ENCODE results near the gene IGLON5. TPM values are rescaled to one million over a fixed set of nuclear protein-coding genes. Genes with fewer than 3 reads are reported as not detected.

Gene IGLON5
- polyA plus RNA-seq, 3 donors from 2014 or later: not detected

GRCh38 chr19:51323481-51324166 is 12.2 kb downstream of the IGLON5 start:
- Mint-ChIP-seq H3K9me3 (peaks cover 0 to 1% (median 0%) of the 10 kb centered on the region in 6 donors), H3K27me3 (ENCODE audit: low read depth in 3 of 3) (peaks cover 11 to 22% (median 13%) of the 10 kb centered on the region in 3 donors), H3K27ac (no peak overlapping the region)

GRCh38 chr19:51324167-51324481 is 12.7 kb downstream of the IGLON5 start:
- DNase-seq: no peak
- Mint-ChIP-seq H3K4me3 (peak overlapping the region in 1 of 5 donors; percentile 3), H3K4me1 (peaks cover 7 to 11% of the 10 kb centered on the region in 2 donors), H3K9me3 (peaks cover 0 to 1% (median 0%) of the 10 kb centered on the region in 6 donors), H3K36me3 (no peaks in the 10 kb centered on the region), H3K27me3 (ENCODE audit: low read depth in 3 of 3) (peaks cover 11 to 17% (median 13%) of the 10 kb centered on the region in 3 donors), H3K27ac (no peak overlapping the region)

More at GRCh38 chr19:51323481-51324166, 12.2 kb downstream of the IGLON5 start:
- Mint-ChIP-seq H3K4me3 (no peak overlapping the region), H3K36me3 (no peaks in the 10 kb centered on the region), H3K4me1 (peaks cover 7 to 9% of the 10 kb centered on the region in 2 donors)
- no peak for DNase-seq

GRCh38 chr19:51325161-51325976 is 13.9 kb downstream of the IGLON5 start:
- H3K27ac Mint-ChIP-seq: peak overlapping the region in 3 of 6 donors; percentile 10 to 74 (median 45)
- no peaks in the 10 kb centered on the region for H3K36me3 Mint-ChIP-seq
- H3K4me3 Mint-ChIP-seq: peak overlapping the region in 1 of 5 donors; percentile 51
- peaks cover 13 to 26% (median 14%) of the 10 kb centered on the region in 3 donors for H3K27me3 Mint-ChIP-seq (ENCODE audit: low read depth in 3 of 3)
- DNase-seq: peak; percentile 25 to 43 (median 36)
- H3K4me1 Mint-ChIP-seq: peaks cover 7 to 11% of the 10 kb centered on the region in 2 donors
- H3K9me3 Mint-ChIP-seq: peaks cover 0 to 1% (median 0%) of the 10 kb centered on the region in 6 donors

- no peak for DNase-seq
- Mint-ChIP-seq H3K9me3 (peaks cover 0 to 1% (median 0%) of the 10 kb centered on the region in 6 donors), H3K4me1 (peaks cover 7 to 11% of the 10 kb centered on the region in 2 donors), H3K27me3 (ENCODE audit: low read depth in 3 of 3) (peaks cover 13 to 25% (median 14%) of the 10 kb centered on the region in 3 donors), H3K27ac (peak overlapping the region in 1 of 6 donors; percentile 45), H3K36me3 (no peaks in the 10 kb centered on the region), H3K4me3 (no peak overlapping the region)
Observed at GRCh38 chr19:51326216-51327065, 15.0 kb downstream of the IGLON5 start.

GRCh38 chr19:51327066-51328001 is 15.9 kb downstream of the IGLON5 start:
- peaks cover 13 to 26% (median 14%) of the 10 kb centered on the region in 3 donors for H3K27me3 Mint-ChIP-seq (ENCODE audit: low read depth in 3 of 3)
- H3K4me3 Mint-ChIP-seq: peak overlapping the region; percentile 66 to 89 (median 83)

GRCh38 chr19:51329411-51329810 is 18.0 kb downstream of the IGLON5 start:
- Mint-ChIP-seq H3K4me1 (peaks cover 7 to 11% of the 10 kb centered on the region in 2 donors), H3K27me3 (ENCODE audit: low read depth in 3 of 3) (peaks cover 12 to 26% (median 13%) of the 10 kb centered on the region in 3 donors), H3K27ac (no peak overlapping the region), H3K4me3 (no peak overlapping the region), H3K9me3 (peaks cover 0 to 1% (median 0%) of the 10 kb centered on the region in 6 donors), H3K36me3 (no peaks in the 10 kb centered on the region)
- DNase-seq: no peak

More at GRCh38 chr19:51327066-51328001, 15.9 kb downstream of the IGLON5 start:
- peak overlapping the region in 3 of 6 donors; percentile 26 to 77 (median 35) for H3K27ac Mint-ChIP-seq
- H3K4me1 Mint-ChIP-seq: peaks cover 7 to 11% of the 10 kb centered on the region in 2 donors
- no peaks in the 10 kb centered on the region for H3K36me3 Mint-ChIP-seq
- H3K9me3 Mint-ChIP-seq: peaks cover 0 to 1% (median 0%) of the 10 kb centered on the region in 6 donors
- peak; percentile 55 to 72 (median 69) for DNase-seq

- H3K27ac Mint-ChIP-seq: no peak overlapping the region
- no peak overlapping the region for H3K4me3 Mint-ChIP-seq
- peaks cover 0 to 6% (median 0%) of the 10 kb centered on the region in 3 donors for H3K36me3 Mint-ChIP-seq
- H3K9me3 Mint-ChIP-seq: peaks cover 0 to 1% (median 0%) of the 10 kb centered on the region in 6 donors
- H3K27me3 Mint-ChIP-seq (ENCODE audit: low read depth in 3 of 3): peaks cover 12 to 26% (median 13%) of the 10 kb centered on the region in 3 donors
- H3K4me1 Mint-ChIP-seq: peaks cover 7 to 11% of the 10 kb centered on the region in 2 donors
- DNase-seq: no peak
Observed at GRCh38 chr19:51330366-51330765, 18.9 kb downstream of the IGLON5 start.

- Mint-ChIP-seq H3K27ac (no peak overlapping the region), H3K4me1 (peaks cover 7 to 11% of the 10 kb centered on the region in 2 donors), H3K27me3 (ENCODE audit: low read depth in 3 of 3) (peaks cover 9 to 23% (median 12%) of the 10 kb centered on the region in 3 donors), H3K4me3 (no peak overlapping the region), H3K9me3 (peaks cover 0 to 1% (median 0%) of the 10 kb centered on the region in 6 donors), H3K36me3 (peaks cover 0 to 6% (median 0%) of the 10 kb centered on the region in 3 donors)
- no peak for DNase-seq
Observed at GRCh38 chr19:51331193-51331592, 19.7 kb downstream of the IGLON5 start.

- Mint-ChIP-seq H3K9me3 (peaks cover 0 to 1% (median 0%) of the 10 kb centered on the region in 6 donors), H3K4me3 (no peak overlapping the region), H3K27ac (no peak overlapping the region), H3K27me3 (ENCODE audit: low read depth in 3 of 3) (peaks cover 9 to 21% (median 12%) of the 10 kb centered on the region in 3 donors), H3K36me3 (peaks cover 0 to 6% (median 0%) of the 10 kb centered on the region in 3 donors), H3K4me1 (peaks cover 7 to 11% of the 10 kb centered on the region in 2 donors)
- DNase-seq: no peak
Observed at GRCh38 chr19:51331716-51332115, 20.3 kb downstream of the IGLON5 start.

GRCh38 chr19:51333836-51334460 is 22.5 kb downstream of the IGLON5 start:
- H3K4me1 Mint-ChIP-seq: peaks cover 5 to 8% of the 10 kb centered on the region in 2 donors
- H3K27ac Mint-ChIP-seq: no peak overlapping the region
- peaks cover 3 to 12% (median 6%) of the 10 kb centered on the region in 3 donors for H3K27me3 Mint-ChIP-seq (ENCODE audit: low read depth in 3 of 3)
- H3K4me3 Mint-ChIP-seq: no peak overlapping the region
- H3K9me3 Mint-ChIP-seq: no peaks in the 10 kb centered on the region
- no peak for DNase-seq
- H3K36me3 Mint-ChIP-seq: peaks cover 0 to 6% (median 0%) of the 10 kb centered on the region in 3 donors

GRCh38 chr19:51337141-51337860 is 25.9 kb downstream of the IGLON5 start:
- no peak for DNase-seq
- Mint-ChIP-seq H3K36me3 (peaks cover 0 to 6% (median 0%) of the 10 kb centered on the region in 3 donors), H3K9me3 (no peaks in the 10 kb centered on the region), H3K27me3 (ENCODE audit: low read depth in 3 of 3) (peaks cover 0 to 8% (median 5%) of the 10 kb centered on the region in 3 donors), H3K4me1 (peaks cover 15 to 16% of the 10 kb centered on the region in 2 donors), H3K27ac (no peak overlapping the region), H3K4me3 (no peak overlapping the region)

Measured in immature natural killer cell (primary cell).